B cell (primary cell): ENCODE results near the gene MCM7. TPM values are rescaled to one million over a fixed set of nuclear protein-coding genes. Genes with fewer than 3 reads are reported as not detected.

Experiments used
- ATAC-seq: fragments of 200-7000 bp; cut with Tn5 transposase; one replicate; pipeline ENCODE4 v1.10.0; 2021; ENCODE audit warnings: low read depth, mild to moderate bottlenecking, moderate number of reproducible peaks, moderate library complexity
- CTCF ChIA-PET: fragments of 350-600 bp; sonication (Branson Sonifier 250); formaldehyde crosslinking; loops from one replicate; lab custom pipeline; 2021; ENCODE audit warnings: antibody characterized with exemption, inconsistent platforms; lab: Charles Lee
- POLR2A ChIA-PET: fragments of 350-600 bp; sonication (Branson Sonifier 250); formaldehyde crosslinking; loops from one replicate; lab custom pipeline; 2021; ENCODE audit warnings: antibody characterized with exemption; lab: Charles Lee
- DNase-seq: peaks from one replicate; pipeline ENCODE4 v3.0.0; 2013
- H2AFZ ChIP-seq: 2 replicates; pipeline ENCODE4 v1.6.1; 2012; ENCODE audit warnings: mild to moderate bottlenecking, low read depth, low read length; ENCODE audit not compliant: insufficient read depth, poor library complexity, severe bottlenecking
- H3K27ac ChIP-seq, 2 donors: 1 replicate in 1 of 2; 2 replicates in 1 of 2; pipeline ENCODE4 v1.5.1; 2012 to 2013; ENCODE audit warnings: low read length in 2 of 2, mild to moderate bottlenecking in 2 of 2, moderate library complexity in 1 of 2
- H3K27me3 ChIP-seq, 4 experiments: fragments of 200-600 bp in 1 of 4; sonication (generic) in 1 of 4; replicated peaks in 1 of 4; 1 replicate in 2 of 4; 2 replicates in 2 of 4; pipeline versions ENCODE4 v1.6.1 to v1.7.0; 2013 to 2016; ENCODE audit warnings: low read length in 3 of 4, mild to moderate bottlenecking in 2 of 4, mixed read lengths in 1 of 4, moderate library complexity in 1 of 4; ENCODE audit not compliant: insufficient read depth in 4 of 4, control insufficient read depth in 3 of 4; ENCODE audit errors: control extremely low read depth in 1 of 4
- H3K36me3 ChIP-seq, 2 experiments: replicated peaks in 1 of 2; 1 replicate in 1 of 2; 2 replicates in 1 of 2; pipeline versions ENCODE4 v1.6.1 to v1.7.1; 2013; ENCODE audit warnings: low read length in 1 of 2; ENCODE audit not compliant: insufficient read depth in 2 of 2, control insufficient read depth in 1 of 2; ENCODE audit errors: control extremely low read depth in 1 of 2, extremely low read depth in 1 of 2
- H3K4me1 ChIP-seq, 2 donors: fragments of 200-600 bp in 1 of 2; sonication (generic) in 1 of 2; 1 replicate in 1 of 2; 2 replicates in 1 of 2; pipeline versions ENCODE4 v1.5.1 to v1.6.1; 2013 to 2017; ENCODE audit warnings: low read length in 2 of 2; ENCODE audit not compliant: control insufficient read depth in 2 of 2, insufficient read depth in 2 of 2
- H3K4me2 ChIP-seq: replicated peaks from 2 replicates; pipeline ENCODE3; 2012; ENCODE audit warnings: mild to moderate bottlenecking, low read depth, low read length; ENCODE audit not compliant: poor library complexity, severe bottlenecking
- H3K4me3 ChIP-seq, 5 experiments: fragments of 200-600 bp in 1 of 5; sonication (generic) in 1 of 5; 1 replicate in 3 of 5; 2 replicates in 2 of 5; pipeline versions ENCODE4 v1.5.1 to v1.7.0; 2011 to 2016; ENCODE audit warnings: low read length in 4 of 5, mild to moderate bottlenecking in 4 of 5, low read depth in 2 of 5, control low read depth in 1 of 5, moderate library complexity in 1 of 5; ENCODE audit not compliant: insufficient read depth in 1 of 5; ENCODE audit errors: control extremely low read depth in 1 of 5, extremely low read depth in 1 of 5
- H3K79me2 ChIP-seq: fragments of 200-600 bp; sonication (generic); one replicate; pipeline ENCODE4 v1.6.0; 2016; ENCODE audit warnings: low read length; ENCODE audit not compliant: control insufficient read depth, insufficient read depth
- H3K9ac ChIP-seq: fragments of 200-600 bp; sonication (generic); 2 replicates; pipeline ENCODE4 v1.6.1; 2017; ENCODE audit warnings: mild to moderate bottlenecking, low read length, moderate library complexity
- H3K9me3 ChIP-seq, 3 donors: one replicate each; pipeline versions ENCODE4 v1.6.1 to v1.7.1; 2013; ENCODE audit warnings: low read length in 2 of 3; ENCODE audit not compliant: control insufficient read depth in 2 of 3, insufficient read depth in 1 of 3; ENCODE audit errors: control extremely low read depth in 1 of 3
- H4K20me1 ChIP-seq: 2 replicates; pipeline ENCODE4 v1.6.0; 2012; ENCODE audit warnings: mild to moderate bottlenecking, low read length; ENCODE audit not compliant: insufficient read depth, control insufficient read depth, poor library complexity, severe bottlenecking
- H3K27ac Mint-ChIP-seq: one replicate; pipeline ENCODE4 v1.8.0; 2021; ENCODE audit warnings: mixed read lengths
- H3K27me3 Mint-ChIP-seq: one replicate; pipeline ENCODE4 v1.8.0; 2021; ENCODE audit warnings: mixed read lengths
- H3K4me1 Mint-ChIP-seq: one replicate; pipeline ENCODE4 v1.8.0; 2021; ENCODE audit warnings: mixed read lengths
- H3K4me3 Mint-ChIP-seq: one replicate; pipeline ENCODE4 v1.8.0; 2021; ENCODE audit warnings: mixed read lengths
- H3K9me3 Mint-ChIP-seq: one replicate; pipeline ENCODE4 v1.8.0; 2022; ENCODE audit warnings: mixed read lengths; ENCODE audit not compliant: insufficient read depth
- CTCF ChIP-seq: fragments of 200-600 bp; IDR thresholded peaks from one replicate; pipeline ENCODE4 v1.8.0; 2022; ENCODE audit warnings: antibody characterized with exemption, mild to moderate bottlenecking
- EZH2 ChIP-seq: IDR thresholded peaks from 2 replicates; pipeline ENCODE4 v1.6.1; 2012; ENCODE audit warnings: borderline replicate concordance, low read depth, mild to moderate bottlenecking, moderate library complexity, low read length; ENCODE audit not compliant: insufficient read depth, poor library complexity, severe bottlenecking
- WGBS: methylation state at CpG from one replicate; pipeline ENCODE4 v1.1.5; 2013; ENCODE audit warnings: missing lambda C conversion rate; ENCODE audit not compliant: insufficient coverage; 5-methylcytosine and 5-hydroxymethylcytosine counted together
- intact Hi-C: fragments of 100-400 bp; cut with micrococcal nuclease; formaldehyde crosslinking; loops from one replicate; pipeline ENCODE4 v1.10.0; 2022
- polyA plus RNA-seq: library from polyadenylated mRNA; depleted of rRNA; stranded (reverse); fragments of >200 nt; gene quantifications from 2 replicates; pipeline ENCODE4 v1.2.3, GENCODE V29; 2012
- total RNA-seq, 2 donors: library from RNA; stranded (reverse); fragments of 120-200 nt in 1 of 2; gene quantifications; 1 replicate in 1 of 2; 2 replicates in 1 of 2; pipeline versions ENCODE4 v1.2.3 to v1.2.4, GENCODE V29; 2013 to 2022

MCM7 gene
- total and polyA plus RNA-seq, 2 donors (not counting 1 experiment from before 2014, with no cell fraction given), result 154 to 171 TPM

- Histone ChIP-seq H4K20me1 (no peaks in the 10 kb centered on the region), H3K4me2 (no peak overlapping the region), H3K9me3 (no peaks in the 10 kb centered on the region), H3K36me3 (peaks cover 0 to 45% of the 10 kb centered on the region in 2 experiments), H3K79me2 (peaks cover 3% of the 10 kb centered on the region), H3K9ac (no peak overlapping the region), H3K27ac (no peak overlapping the region), H3K4me1 (no peaks in the 10 kb centered on the region), H3K27me3 (no peaks in the 10 kb centered on the region), H3K4me3 (no peak overlapping the region), H2AFZ (no peak overlapping the region)
- WGBS, result 87% methylated on average over 12 of the region's 13 CpGs
- ChIA-PET POLR2A (no interaction called here), CTCF (no interaction called here)
- Mint-ChIP-seq H3K4me3 (no peak overlapping the region), H3K27ac (no peak overlapping the region), H3K4me1 (no peaks in the 10 kb centered on the region), H3K27me3 (no peaks in the 10 kb centered on the region), H3K9me3 (no peaks in the 10 kb centered on the region)
- ATAC-seq, result no peak
- TF ChIP-seq CTCF (no peak), EZH2 (no peak)
- no peak for DNase-seq
- intact Hi-C loops, result no loop called here
These were observed 10.7 kb upstream of the MCM7 start for GRCh38 chr7:100111914-100112313.

- no peak overlapping the region for H3K27ac Mint-ChIP-seq
These were observed 10.0 kb upstream of the MCM7 start for GRCh38 chr7:100111156-100111555.

More at GRCh38 chr7:100111156-100111555, 10.0 kb upstream of the MCM7 start:
- Histone ChIP-seq H3K27me3 (no peaks in the 10 kb centered on the region), H3K9ac (no peak overlapping the region), H3K4me1 (no peaks in the 10 kb centered on the region), H3K4me2 (no peak overlapping the region), H3K4me3 (no peak overlapping the region), H4K20me1 (no peaks in the 10 kb centered on the region), H3K9me3 (no peaks in the 10 kb centered on the region), H2AFZ (no peak overlapping the region), H3K27ac (no peak overlapping the region), H3K79me2 (peaks cover 3% of the 10 kb centered on the region), H3K36me3 (peaks cover 0 to 51% of the 10 kb centered on the region in 2 experiments)
- intact Hi-C loops, result no loop called here
- no peak for DNase-seq
- Mint-ChIP-seq H3K9me3 (no peaks in the 10 kb centered on the region), H3K4me1 (no peaks in the 10 kb centered on the region), H3K4me3 (no peak overlapping the region), H3K27me3 (no peaks in the 10 kb centered on the region)
- CTCF ChIA-PET, result no interaction called here
- POLR2A ChIA-PET, result no interaction called here
- no peak for ATAC-seq
- no peak for TF ChIP-seq EZH2
- no peak for TF ChIP-seq CTCF
- 100% methylated on average over 6 of the region's 7 CpGs for WGBS
